ENCODE measurements around the gene HOOK2. TPM values are rescaled to one million over a fixed set of nuclear protein-coding genes. Genes with fewer than 3 reads are reported as not detected.

HOOK2 gene
- polyA plus RNA-seq, 1 experiment: 5.5 TPM

DNA sequence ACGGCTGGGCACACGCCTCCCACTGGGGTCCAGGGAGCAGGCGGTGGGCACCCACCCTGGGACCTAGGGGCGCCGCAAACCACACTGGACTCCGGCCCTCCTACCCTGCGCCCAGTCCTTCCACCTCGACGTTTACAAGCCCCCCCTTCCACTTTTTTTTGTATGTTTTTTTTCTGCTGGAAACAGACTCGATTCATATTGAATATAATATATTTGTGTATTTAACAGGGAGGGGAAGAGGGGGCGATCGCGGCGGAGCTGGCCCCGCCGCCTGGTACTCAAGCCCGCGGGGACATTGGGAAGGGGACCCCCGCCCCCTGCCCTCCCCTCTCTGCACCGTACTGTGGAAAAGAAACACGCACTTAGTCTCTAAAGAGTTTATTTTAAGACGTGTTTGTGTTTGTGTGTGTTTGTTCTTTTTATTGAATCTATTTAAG, 17.5 kb upstream of the HOOK2 start:
- TF ChIP-seq, protein P1, sequence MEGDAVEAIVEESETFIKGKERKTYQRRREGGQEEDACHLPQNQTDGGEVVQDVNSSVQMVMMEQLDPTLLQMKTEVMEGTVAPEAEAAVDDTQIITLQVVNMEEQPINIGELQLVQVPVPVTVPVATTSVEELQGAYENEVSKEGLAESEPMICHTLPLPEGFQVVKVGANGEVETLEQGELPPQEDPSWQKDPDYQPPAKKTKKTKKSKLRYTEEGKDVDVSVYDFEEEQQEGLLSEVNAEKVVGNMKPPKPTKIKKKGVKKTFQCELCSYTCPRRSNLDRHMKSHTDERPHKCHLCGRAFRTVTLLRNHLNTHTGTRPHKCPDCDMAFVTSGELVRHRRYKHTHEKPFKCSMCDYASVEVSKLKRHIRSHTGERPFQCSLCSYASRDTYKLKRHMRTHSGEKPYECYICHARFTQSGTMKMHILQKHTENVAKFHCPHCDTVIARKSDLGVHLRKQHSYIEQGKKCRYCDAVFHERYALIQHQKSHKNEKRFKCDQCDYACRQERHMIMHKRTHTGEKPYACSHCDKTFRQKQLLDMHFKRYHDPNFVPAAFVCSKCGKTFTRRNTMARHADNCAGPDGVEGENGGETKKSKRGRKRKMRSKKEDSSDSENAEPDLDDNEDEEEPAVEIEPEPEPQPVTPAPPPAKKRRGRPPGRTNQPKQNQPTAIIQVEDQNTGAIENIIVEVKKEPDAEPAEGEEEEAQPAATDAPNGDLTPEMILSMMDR (IDR thresholded peaks at IDR 0.05; ENCODE audit: low read depth, low read length): no peak
- no peaks in the 10 kb centered on the region for H3K27me3 ChIP-seq (ENCODE audit: control insufficient read depth, insufficient read depth, low read length)
- POLR2A ChIA-PET: interaction anchor here (0.5 to 4.5 kb wide), 16 partner anchors 9 to 262 kb away, joined by 3 to 157 read pairs (median 7); partner anchors contain the start of genes GCDH, RNASEH2A, THSD8 and TNPO2
- H3K27ac ChIP-seq (ENCODE audit: low read depth, low read length): peak overlapping the region; percentile 90
- DNase-seq (ENCODE audit: low read depth, low spot score): no peak
- CTCF ChIA-PET: interaction anchor here (0.5 to 12.2 kb wide), 6 partner anchors 15 to 35 kb away, joined by 3 to 410 read pairs (median 5); no protein-coding TSS in a partner anchor
- peak overlapping the region; percentile 99 for H3K4me3 ChIP-seq (ENCODE audit: low read depth, low read length)
- peaks cover 10% of the 10 kb centered on the region; the same call in 1 of the 2 replicates for H3K9me3 ChIP-seq (ENCODE audit: control insufficient read depth, insufficient read depth, low read length)

DNA sequence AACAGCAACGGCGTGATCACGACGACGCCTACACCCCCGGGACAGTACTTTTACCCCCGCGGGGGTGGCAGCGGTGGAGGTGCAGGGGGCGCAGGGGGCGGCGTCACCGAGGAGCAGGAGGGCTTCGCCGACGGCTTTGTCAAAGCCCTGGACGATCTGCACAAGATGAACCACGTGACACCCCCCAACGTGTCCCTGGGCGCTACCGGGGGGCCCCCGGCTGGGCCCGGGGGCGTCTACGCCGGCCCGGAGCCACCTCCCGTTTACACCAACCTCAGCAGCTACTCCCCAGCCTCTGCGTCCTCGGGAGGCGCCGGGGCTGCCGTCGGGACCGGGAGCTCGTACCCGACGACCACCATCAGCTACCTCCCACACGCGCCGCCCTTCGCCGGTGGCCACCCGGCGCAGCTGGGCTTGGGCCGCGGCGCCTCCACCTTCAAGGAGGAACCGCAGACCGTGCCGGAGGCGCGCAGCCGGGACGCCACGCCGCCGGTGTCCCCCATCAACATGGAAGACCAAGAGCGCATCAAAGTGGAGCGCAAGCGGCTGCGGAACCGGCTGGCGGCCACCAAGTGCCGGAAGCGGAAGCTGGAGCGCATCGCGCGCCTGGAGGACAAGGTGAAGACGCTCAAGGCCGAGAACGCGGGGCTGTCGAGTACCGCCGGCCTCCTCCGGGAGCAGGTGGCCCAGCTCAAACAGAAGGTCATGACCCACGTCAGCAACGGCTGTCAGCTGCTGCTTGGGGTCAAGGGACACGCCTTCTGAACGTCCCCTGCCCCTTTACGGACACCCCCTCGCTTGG, 16.9 kb upstream of the HOOK2 start:
- Histone ChIP-seq H3K27me3 (ENCODE audit: control insufficient read depth, insufficient read depth, low read length) (no peaks in the 10 kb centered on the region), H3K4me3 (ENCODE audit: low read depth, low read length) (peak overlapping the region; percentile 99), H3K9me3 (ENCODE audit: control insufficient read depth, insufficient read depth, low read length) (peaks cover 10% of the 10 kb centered on the region; the same call in 1 of the 2 replicates), H3K27ac (ENCODE audit: low read depth, low read length) (peak overlapping the region; percentile 90)
- DNase-seq (ENCODE audit: low read depth, low spot score): no peak
- ChIA-PET CTCF (interaction anchor here (0.6 to 12.2 kb wide), 7 partner anchors 15 to 34 kb away, joined by 3 to 410 read pairs (median 7); no protein-coding TSS in a partner anchor), POLR2A (interaction anchor here (0.6 to 4.5 kb wide), 27 partner anchors 8 to 263 kb away, joined by 3 to 157 read pairs (median 6); partner anchors contain the start of genes DNASE2, GCDH, GET3 and HOOK2)
- TF ChIP-seq, protein P1 (IDR thresholded peaks at IDR 0.05; ENCODE audit: low read depth, low read length): no peak

DNA sequence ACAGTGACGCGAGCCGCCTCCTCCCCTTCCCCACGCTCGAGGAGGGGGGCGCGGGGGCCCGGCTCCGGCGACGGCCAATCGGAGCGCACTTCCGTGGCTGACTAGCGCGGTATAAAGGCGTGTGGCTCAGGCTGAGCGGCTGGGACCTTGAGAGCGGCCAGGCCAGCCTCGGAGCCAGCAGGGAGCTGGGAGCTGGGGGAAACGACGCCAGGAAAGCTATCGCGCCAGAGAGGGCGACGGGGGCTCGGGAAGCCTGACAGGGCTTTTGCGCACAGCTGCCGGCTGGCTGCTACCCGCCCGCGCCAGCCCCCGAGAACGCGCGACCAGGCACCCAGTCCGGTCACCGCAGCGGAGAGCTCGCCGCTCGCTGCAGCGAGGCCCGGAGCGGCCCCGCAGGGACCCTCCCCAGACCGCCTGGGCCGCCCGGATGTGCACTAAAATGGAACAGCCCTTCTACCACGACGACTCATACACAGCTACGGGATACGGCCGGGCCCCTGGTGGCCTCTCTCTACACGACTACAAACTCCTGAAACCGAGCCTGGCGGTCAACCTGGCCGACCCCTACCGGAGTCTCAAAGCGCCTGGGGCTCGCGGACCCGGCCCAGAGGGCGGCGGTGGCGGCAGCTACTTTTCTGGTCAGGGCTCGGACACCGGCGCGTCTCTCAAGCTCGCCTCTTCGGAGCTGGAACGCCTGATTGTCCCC, 16.1 kb upstream of the HOOK2 start, which contains the start of gene JUNB:
JUNB (plus strand) TSS at position 142 of the 706 bp plus-strand sequence; CDS start at position 428, 286 bp downstream.
- CTCF ChIA-PET: interaction anchor here (1.1 to 3.6 kb wide), 4 partner anchors 14 to 31 kb away, joined by 6 to 28 read pairs (median 14); no protein-coding TSS in a partner anchor
- peak within 1 kb of the TSS; percentile 91 for H3K27ac ChIP-seq (ENCODE audit: low read depth, low read length)
- POLR2A ChIA-PET: interaction anchor here (0.5 to 4.5 kb wide), 24 partner anchors 9 to 654 kb away, joined by 3 to 157 read pairs (median 7); partner anchors contain the start of genes DHPS, DNASE2, GCDH and GET3
- TF ChIP-seq, protein P1 (IDR thresholded peaks at IDR 0.05; ENCODE audit: low read depth, low read length): peak; percentile 14; the same call in 1 of the 2 replicates
- no peaks in the 10 kb centered on the region for H3K27me3 ChIP-seq (ENCODE audit: control insufficient read depth, insufficient read depth, low read length)
- peak; percentile 94 for DNase-seq (ENCODE audit: low read depth, low spot score)
- peak within 1 kb of the TSS; percentile 99 for H3K4me3 ChIP-seq (ENCODE audit: low read depth, low read length)
- peaks cover 10% of the 10 kb centered on the region; the same call in 1 of the 2 replicates for H3K9me3 ChIP-seq (ENCODE audit: control insufficient read depth, insufficient read depth, low read length)

DNA sequence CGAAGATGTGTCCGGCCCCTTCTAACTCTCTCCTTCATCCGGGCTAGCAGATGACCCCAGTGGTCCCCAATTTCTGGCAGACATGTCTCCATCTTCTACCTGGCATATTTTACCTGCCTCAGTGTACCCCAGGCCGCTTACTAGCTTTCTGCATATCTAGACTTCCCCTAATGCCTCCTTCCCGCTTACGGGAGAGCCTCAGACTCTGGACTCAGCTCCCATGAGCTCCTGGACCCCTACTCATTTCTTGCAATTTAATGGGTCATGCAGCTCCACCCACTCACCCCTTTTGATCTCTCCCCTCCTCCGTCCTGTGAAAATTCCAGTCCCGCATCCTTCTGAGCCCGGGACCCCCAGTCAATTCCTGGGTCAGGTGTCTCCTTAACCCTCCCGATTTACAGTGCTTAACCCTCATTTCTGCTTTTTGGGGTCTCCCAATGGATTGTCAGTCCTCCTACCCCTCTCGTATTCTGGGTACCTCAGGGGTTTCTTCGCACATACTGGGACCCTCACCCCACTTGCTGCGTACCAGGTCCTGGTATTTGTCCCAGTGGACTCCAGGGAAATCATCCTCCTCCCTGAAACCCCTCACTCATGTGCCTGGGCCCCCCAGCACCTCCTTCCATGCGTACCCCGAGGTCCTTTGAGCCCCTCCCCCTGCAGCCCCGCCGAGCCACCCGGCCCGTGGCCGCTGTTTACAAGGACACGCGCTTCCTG, 15.4 kb upstream of the HOOK2 start:
- CTCF ChIA-PET: interaction anchor here (1.1 to 3.6 kb wide), 4 partner anchors 13 to 30 kb away, joined by 6 to 28 read pairs (median 14); no protein-coding TSS in a partner anchor
- no peak for DNase-seq (ENCODE audit: low read depth, low spot score)
- no peaks in the 10 kb centered on the region for H3K27me3 ChIP-seq (ENCODE audit: control insufficient read depth, insufficient read depth, low read length)

More for the DNA sequence above, 15.4 kb upstream of the HOOK2 start:
- TF ChIP-seq, protein P1 (IDR thresholded peaks at IDR 0.05; ENCODE audit: low read depth, low read length): no peak
- H3K9me3 ChIP-seq (ENCODE audit: control insufficient read depth, insufficient read depth, low read length): peaks cover 10% of the 10 kb centered on the region; the same call in 1 of the 2 replicates
- H3K27ac ChIP-seq (ENCODE audit: low read depth, low read length): peak overlapping the region; percentile 91
- POLR2A ChIA-PET: interaction anchor here (0.5 to 4.5 kb wide), 21 partner anchors 8 to 653 kb away, joined by 3 to 157 read pairs (median 8); partner anchors contain the start of genes DHPS, GCDH, GET3 and PRDX2
- H3K4me3 ChIP-seq (ENCODE audit: low read depth, low read length): peak overlapping the region; percentile 57
